Neural progenitor cell (in vitro differentiated cells): ENCODE measurements around the gene SFMBT2. TPM values are rescaled to one million over a fixed set of nuclear protein-coding genes. Genes with fewer than 3 reads are reported as not detected.

Experiments used
- DNase-seq: peaks from one replicate; pipeline ENCODE4 v3.0.0-alpha.2; 2016; ENCODE audit warnings: low spot score
- H2AFZ ChIP-seq: fragments of 200-600 bp; sonication (generic); replicated peaks from 2 replicates; pipeline ENCODE4 v1.6.1; 2016; ENCODE audit warnings: antibody characterized with exemption
- H3F3A ChIP-seq: fragments of 200-600 bp; sonication (generic); 2 replicates; pipeline ENCODE4 v1.6.1; 2016; ENCODE audit warnings: antibody characterized with exemption, low read depth
- H3K27ac ChIP-seq: fragments of 200-600 bp; sonication (generic); 2 replicates; pipeline ENCODE4 v1.5.1; 2016; ENCODE audit warnings: mild to moderate bottlenecking
- H3K27me3 ChIP-seq: fragments of 200-600 bp; sonication (generic); 2 replicates; pipeline ENCODE4 v1.6.1; 2016; ENCODE audit warnings: mild to moderate bottlenecking, moderate library complexity
- H3K36me3 ChIP-seq: fragments of 200-600 bp; sonication (generic); 2 replicates; pipeline ENCODE4 v1.5.1; 2016
- H3K4me1 ChIP-seq: fragments of 200-600 bp; sonication (generic); 2 replicates; pipeline ENCODE4 v1.6.1; 2016; ENCODE audit warnings: mixed run types
- H3K4me2 ChIP-seq: fragments of 200-600 bp; sonication (generic); 2 replicates; pipeline ENCODE4 v1.6.1; 2016
- H3K4me3 ChIP-seq: fragments of 200-600 bp; sonication (generic); 2 replicates; pipeline ENCODE4 v1.5.1; 2016
- H3K79me2 ChIP-seq: fragments of 200-600 bp; sonication (generic); 2 replicates; pipeline ENCODE4 v1.6.1; 2016; ENCODE audit warnings: low read depth
- H3K9ac ChIP-seq: fragments of 200-600 bp; sonication (generic); 2 replicates; pipeline ENCODE4 v1.6.1; 2016
- H3K9me3 ChIP-seq: fragments of 200-600 bp; sonication (generic); 2 replicates; pipeline ENCODE4 v1.5.1; 2016; ENCODE audit warnings: low read depth
- H4K20me1 ChIP-seq: fragments of 200-600 bp; sonication (generic); 2 replicates; pipeline ENCODE4 v1.6.1; 2016; ENCODE audit warnings: low read depth
- H3K27ac Mint-ChIP-seq: 3 replicates; pipeline ENCODE4 v1.8.0; 2021; ENCODE audit warnings: mixed read lengths
- H3K27me3 Mint-ChIP-seq: 2 replicates; pipeline ENCODE4 v1.8.0; 2022; ENCODE audit warnings: low read depth, mild to moderate bottlenecking, inconsistent platforms, moderate library complexity, mixed read lengths; ENCODE audit not compliant: insufficient read depth
- H3K36me3 Mint-ChIP-seq: 3 replicates; pipeline ENCODE4 v1.8.0; 2021; ENCODE audit warnings: mixed read lengths
- H3K4me1 Mint-ChIP-seq: 3 replicates; pipeline ENCODE4 v1.8.0; 2021; ENCODE audit warnings: mixed read lengths
- H3K4me3 Mint-ChIP-seq: 3 replicates; pipeline ENCODE4 v1.8.0; 2021; ENCODE audit warnings: mild to moderate bottlenecking, moderate library complexity, mixed read lengths
- H3K9me3 Mint-ChIP-seq: 3 replicates; pipeline ENCODE4 v1.8.0; 2020; ENCODE audit warnings: mixed read lengths
- CTCF ChIP-seq: fragments of 200-600 bp; sonication (generic); IDR thresholded peaks from 2 replicates; pipeline ENCODE4 v1.5.1; 2017; ENCODE audit warnings: antibody characterized with exemption, mild to moderate bottlenecking
- EZH2 ChIP-seq: fragments of 200-600 bp; sonication (generic); IDR thresholded peaks from 2 replicates; pipeline ENCODE4 v1.6.1; 2017; ENCODE audit warnings: antibody characterized with exemption, mild to moderate bottlenecking, moderate library complexity
- EZH2phosphoT487 ChIP-seq: fragments of 200-600 bp; sonication (generic); IDR thresholded peaks from 2 replicates; pipeline ENCODE4 v1.6.1; 2017; ENCODE audit warnings: antibody characterized with exemption
- total RNA-seq: library from RNA; depleted of rRNA; stranded (reverse); fragments of >200 nt; gene quantifications from 2 replicates; pipeline ENCODE4 v1.2.3, GENCODE V29; 2015; ENCODE audit warnings: low replicate concordance

The SFMBT2 gene
- total RNA-seq, 1 donor from 2014 or later = 1.8 TPM

GRCh38 chr10:7457478-7458316, 46.9 kb upstream of the SFMBT2 start:
- Mint-ChIP-seq H3K27ac (no peak overlapping the region), H3K4me3 (no peak overlapping the region), H3K4me1 (peaks cover 10% of the 10 kb centered on the region), H3K27me3 (no peaks in the 10 kb centered on the region), H3K9me3 (no peaks in the 10 kb centered on the region), H3K36me3 (no peaks in the 10 kb centered on the region)
- Histone ChIP-seq H3K27ac (no peak overlapping the region), H3K36me3 (no peaks in the 10 kb centered on the region), H3K9me3 (no peaks in the 10 kb centered on the region), H3K4me2 (no peak overlapping the region), H3F3A (no peaks in the 10 kb centered on the region), H4K20me1 (no peaks in the 10 kb centered on the region), H3K4me1 (no peaks in the 10 kb centered on the region), H3K79me2 (no peaks in the 10 kb centered on the region), H2AFZ (no peak overlapping the region), H3K27me3 (no peaks in the 10 kb centered on the region), H3K9ac (no peak overlapping the region), H3K4me3 (no peak overlapping the region)
- no peak for TF ChIP-seq EZH2phosphoT487
- TF ChIP-seq EZH2 = no peak
- TF ChIP-seq CTCF = no peak
- no peak for DNase-seq

GRCh38 chr10:7449063-7449695, 38.3 kb upstream of the SFMBT2 start:
- no peak for TF ChIP-seq CTCF
- no peak for TF ChIP-seq EZH2
- no peak for TF ChIP-seq EZH2phosphoT487
- H3K4me3 ChIP-seq = no peak overlapping the region

GRCh38 chr10:7445474-7446185, 34.8 kb upstream of the SFMBT2 start:
- H3K36me3 Mint-ChIP-seq = no peaks in the 10 kb centered on the region
- peak overlapping the region; percentile 89 for H3K27ac Mint-ChIP-seq
- no peak overlapping the region for H3K4me3 Mint-ChIP-seq
- peaks cover 20% of the 10 kb centered on the region for H3K9me3 ChIP-seq
- H3K4me2 ChIP-seq = no peak overlapping the region
- no peak overlapping the region for H3K27ac ChIP-seq
- H3K36me3 ChIP-seq = no peaks in the 10 kb centered on the region
- H3K4me1 ChIP-seq = peaks cover 6% of the 10 kb centered on the region
- H3K27me3 ChIP-seq = no peaks in the 10 kb centered on the region
- H4K20me1 ChIP-seq = no peaks in the 10 kb centered on the region
- H3K9me3 Mint-ChIP-seq = peaks cover 27% of the 10 kb centered on the region
- no peak for DNase-seq
- H3K79me2 ChIP-seq = no peaks in the 10 kb centered on the region
- H3K27me3 Mint-ChIP-seq = no peaks in the 10 kb centered on the region
- no peak for TF ChIP-seq CTCF
- TF ChIP-seq EZH2 = no peak
- TF ChIP-seq EZH2phosphoT487 = no peak
- H3K4me1 Mint-ChIP-seq = peaks cover 16% of the 10 kb centered on the region
- no peak overlapping the region for H2AFZ ChIP-seq
- H3K9ac ChIP-seq = no peak overlapping the region
- no peaks in the 10 kb centered on the region for H3F3A ChIP-seq
- no peak overlapping the region for H3K4me3 ChIP-seq

More at GRCh38 chr10:7449063-7449695, 38.3 kb upstream of the SFMBT2 start:
- H3K27me3 ChIP-seq = no peaks in the 10 kb centered on the region
- no peaks in the 10 kb centered on the region for H3F3A ChIP-seq
- H3K9ac ChIP-seq = no peak overlapping the region
- no peaks in the 10 kb centered on the region for H3K36me3 ChIP-seq
- Mint-ChIP-seq H3K4me1 (peaks cover 13% of the 10 kb centered on the region), H3K27ac (no peak overlapping the region), H3K27me3 (no peaks in the 10 kb centered on the region), H3K36me3 (no peaks in the 10 kb centered on the region), H3K4me3 (no peak overlapping the region), H3K9me3 (peaks cover 29% of the 10 kb centered on the region)
- no peak for DNase-seq
- H3K9me3 ChIP-seq = peaks cover 20% of the 10 kb centered on the region
- no peak overlapping the region for H3K4me2 ChIP-seq
- peaks cover 6% of the 10 kb centered on the region for H3K4me1 ChIP-seq
- no peaks in the 10 kb centered on the region for H3K79me2 ChIP-seq
- H2AFZ ChIP-seq = no peak overlapping the region
- H4K20me1 ChIP-seq = no peaks in the 10 kb centered on the region
- H3K27ac ChIP-seq = no peak overlapping the region
